Activated T-cell treated with anti-CD3 and anti-CD28 coated beads, Interleukin-2, amount 50 U/mL, for 72 hours (primary cell): ENCODE results near the gene GFM2. TPM values are rescaled to one million over a fixed set of nuclear protein-coding genes. Genes with fewer than 3 reads are reported as not detected.
"Not testable (repeated sequence)": the region's sequence is repeated elsewhere in the genome, so short reads cannot be mapped to it uniquely, and the experiment has no call there.

Source experiments
- ATAC-seq, 2 donors: fragments of 150-1000 bp; cut with Tn5 transposase; replicated peaks in 1 of 2; 2 replicates each; pipeline ENCODE4 v1.10.0; 2021; ENCODE audit warnings: moderate library complexity in 2 of 2, mild to moderate bottlenecking in 1 of 2
- DNase-seq, 2 donors: peaks; one replicate each; pipeline ENCODE4 v3.0.0; 2021 to 2022; ENCODE audit warnings: mixed read lengths in 1 of 2
- H3K27ac Mint-ChIP-seq: one replicate; pipeline ENCODE4 v1.8.0; 2022; ENCODE audit warnings: mild to moderate bottlenecking, moderate library complexity, mixed read lengths
- H3K27me3 Mint-ChIP-seq: one replicate; pipeline ENCODE4 v1.8.0; 2022; ENCODE audit warnings: low read depth, mixed read lengths
- H3K36me3 Mint-ChIP-seq, 2 donors: one replicate each; pipeline ENCODE4 v1.8.0; 2022; ENCODE audit warnings: mixed read lengths in 2 of 2, mild to moderate bottlenecking in 1 of 2; ENCODE audit not compliant: insufficient read depth in 2 of 2
- H3K4me1 Mint-ChIP-seq: one replicate; pipeline ENCODE4 v1.8.0; 2022; ENCODE audit warnings: low read depth, mixed read lengths
- H3K4me3 Mint-ChIP-seq, 2 donors: one replicate each; pipeline ENCODE4 v1.8.0; 2022; ENCODE audit warnings: mild to moderate bottlenecking in 2 of 2, mixed read lengths in 2 of 2, moderate library complexity in 2 of 2
- H3K9me3 Mint-ChIP-seq, 2 donors: one replicate each; pipeline ENCODE4 v1.8.0; 2022; ENCODE audit warnings: mixed read lengths in 2 of 2
- total RNA-seq, 2 donors: library from RNA; stranded (reverse); gene quantifications; one replicate each; pipeline ENCODE4 v1.2.3, GENCODE V29; 2022

GFM2 gene
- total RNA-seq, 2 donors from 2014 or later, result 22.7 to 23.5 TPM

GRCh38 chr5:74765929-74766328 lies 988 bp downstream of the GFM2 start:
- peaks cover 57% of the 10 kb centered on the region for H3K4me1 Mint-ChIP-seq
- H3K27me3 Mint-ChIP-seq, result no peaks in the 10 kb centered on the region
- ATAC-seq, result no peak
- peak overlapping the region; percentile 96 to 97 for H3K4me3 Mint-ChIP-seq
- no peak for DNase-seq
- H3K27ac Mint-ChIP-seq, result peak overlapping the region; percentile 98
- no peaks in the 10 kb centered on the region for H3K9me3 Mint-ChIP-seq
- H3K36me3 Mint-ChIP-seq, result peaks cover 0 to 17% of the 10 kb centered on the region in 2 donors

GRCh38 chr5:74765201-74765600 lies 1.7 kb downstream of the GFM2 start:
- DNase-seq (no peak), ATAC-seq (no peak)
- peaks cover 0 to 13% of the 10 kb centered on the region in 2 donors for H3K36me3 Mint-ChIP-seq
- no peaks in the 10 kb centered on the region for H3K27me3 Mint-ChIP-seq
- no peaks in the 10 kb centered on the region for H3K9me3 Mint-ChIP-seq
- peaks cover 64% of the 10 kb centered on the region for H3K4me1 Mint-ChIP-seq
- H3K4me3 Mint-ChIP-seq, result peak overlapping the region; percentile 96 to 97
- no peak overlapping the region for H3K27ac Mint-ChIP-seq

GRCh38 chr5:74763504-74763903 lies 3.4 kb downstream of the GFM2 start:
- no peak for ATAC-seq
- H3K4me1 Mint-ChIP-seq, result peaks cover 59% of the 10 kb centered on the region
- no peak overlapping the region for H3K4me3 Mint-ChIP-seq
- H3K27me3 Mint-ChIP-seq, result no peaks in the 10 kb centered on the region
- DNase-seq, result no peak
- no peak overlapping the region for H3K27ac Mint-ChIP-seq
- no peaks in the 10 kb centered on the region for H3K9me3 Mint-ChIP-seq
- peaks cover 0 to 8% of the 10 kb centered on the region in 2 donors for H3K36me3 Mint-ChIP-seq

- Mint-ChIP-seq H3K27me3 (no peaks in the 10 kb centered on the region), H3K9me3 (no peaks in the 10 kb centered on the region), H3K27ac (peak overlapping the region; percentile 27), H3K36me3 (peaks cover 1 to 10% of the 10 kb centered on the region in 2 donors), H3K4me1 (peaks cover 52% of the 10 kb centered on the region), H3K4me3 (peak overlapping the region in 1 of 2 donors; percentile 34)
- ATAC-seq, result peak; percentile 36 to 61
- peak; percentile 23 to 40 for DNase-seq
Measured at GRCh38 chr5:74762599-74762998, 4.3 kb downstream of the GFM2 start.

GRCh38 chr5:74761241-74761640 lies 5.7 kb downstream of the GFM2 start:
- Mint-ChIP-seq H3K27me3 (no peaks in the 10 kb centered on the region), H3K27ac (no peak overlapping the region), H3K9me3 (peaks cover 2 to 4% of the 10 kb centered on the region in 2 donors), H3K4me1 (peaks cover 52% of the 10 kb centered on the region), H3K4me3 (no peak overlapping the region), H3K36me3 (peaks cover 1 to 11% of the 10 kb centered on the region in 2 donors)
- ATAC-seq (no peak), DNase-seq (no peak)

- not testable (repeated sequence) for H3K27me3 Mint-ChIP-seq, H3K9me3 Mint-ChIP-seq, ATAC-seq, H3K27ac Mint-ChIP-seq, H3K4me3 Mint-ChIP-seq, H3K4me1 Mint-ChIP-seq, DNase-seq
- peaks cover 6 to 25% of the 10 kb centered on the region in 2 donors for H3K36me3 Mint-ChIP-seq
Measured at GRCh38 chr5:74748742-74749141, 18.2 kb downstream of the GFM2 start.

- H3K4me3 Mint-ChIP-seq, result no peak overlapping the region
- H3K36me3 Mint-ChIP-seq, result peaks cover under 1 to 14% of the 10 kb centered on the region in 2 donors
Measured at GRCh38 chr5:74738406-74738805, 28.5 kb downstream of the GFM2 start.

GRCh38 chr5:74736759-74737158 lies 30.2 kb downstream of the GFM2 start:
- H3K36me3 Mint-ChIP-seq, result peaks cover 4 to 12% of the 10 kb centered on the region in 2 donors
- H3K27ac Mint-ChIP-seq, result no peak overlapping the region
- H3K4me3 Mint-ChIP-seq, result no peak overlapping the region
- H3K4me1 Mint-ChIP-seq, result no peaks in the 10 kb centered on the region
- H3K9me3 Mint-ChIP-seq, result no peaks in the 10 kb centered on the region
- DNase-seq, result no peak
- H3K27me3 Mint-ChIP-seq, result no peaks in the 10 kb centered on the region
- no peak for ATAC-seq

More at GRCh38 chr5:74738406-74738805, 28.5 kb downstream of the GFM2 start:
- H3K27me3 Mint-ChIP-seq, result no peaks in the 10 kb centered on the region
- DNase-seq, result no peak
- H3K4me1 Mint-ChIP-seq, result no peaks in the 10 kb centered on the region
- no peak for ATAC-seq
- H3K9me3 Mint-ChIP-seq, result no peaks in the 10 kb centered on the region
- no peak overlapping the region for H3K27ac Mint-ChIP-seq

- ATAC-seq (no peak), DNase-seq (no peak)
- no peaks in the 10 kb centered on the region for H3K4me1 Mint-ChIP-seq
- H3K36me3 Mint-ChIP-seq, result peaks cover 6 to 12% of the 10 kb centered on the region in 2 donors
- no peak overlapping the region for H3K27ac Mint-ChIP-seq
- H3K27me3 Mint-ChIP-seq, result no peaks in the 10 kb centered on the region
- H3K4me3 Mint-ChIP-seq, result no peak overlapping the region
- H3K9me3 Mint-ChIP-seq, result no peaks in the 10 kb centered on the region
Measured at GRCh38 chr5:74725331-74725730, 41.6 kb downstream of the GFM2 start.

- H3K4me1 Mint-ChIP-seq, result no peaks in the 10 kb centered on the region
- DNase-seq (no peak), ATAC-seq (no peak)
- no peak overlapping the region for H3K4me3 Mint-ChIP-seq
- H3K27ac Mint-ChIP-seq, result no peak overlapping the region
- no peaks in the 10 kb centered on the region for H3K9me3 Mint-ChIP-seq
- peaks cover 6 to 14% of the 10 kb centered on the region in 2 donors for H3K36me3 Mint-ChIP-seq
- no peaks in the 10 kb centered on the region for H3K27me3 Mint-ChIP-seq
Measured at GRCh38 chr5:74722271-74722670, 44.6 kb downstream of the GFM2 start.

- no peak overlapping the region for H3K27ac Mint-ChIP-seq
Measured at GRCh38 chr5:74717596-74717995, 49.3 kb downstream of the GFM2 start.

GRCh38 chr5:74693191-74693590 lies 73.7 kb downstream of the GFM2 start:
- H3K4me1 Mint-ChIP-seq, result no peaks in the 10 kb centered on the region
- ATAC-seq (no peak), DNase-seq (no peak)
- peaks cover 0 to 7% of the 10 kb centered on the region in 2 donors for H3K36me3 Mint-ChIP-seq
- H3K27me3 Mint-ChIP-seq, result no peaks in the 10 kb centered on the region
- no peak overlapping the region for H3K27ac Mint-ChIP-seq
- H3K9me3 Mint-ChIP-seq, result no peaks in the 10 kb centered on the region
- H3K4me3 Mint-ChIP-seq, result no peak overlapping the region

More at GRCh38 chr5:74717596-74717995, 49.3 kb downstream of the GFM2 start:
- Mint-ChIP-seq H3K4me1 (no peaks in the 10 kb centered on the region), H3K36me3 (peaks cover 4 to 9% of the 10 kb centered on the region in 2 donors), H3K27me3 (no peaks in the 10 kb centered on the region), H3K9me3 (no peaks in the 10 kb centered on the region), H3K4me3 (no peak overlapping the region)
- DNase-seq (no peak), ATAC-seq (no peak)

GRCh38 chr5:74686962-74687751 lies 79.8 kb downstream of the GFM2 start:
- DNase-seq, result no peak
- no peak for ATAC-seq
- H3K36me3 Mint-ChIP-seq, result peaks cover 2 to 6% of the 10 kb centered on the region in 2 donors
- no peaks in the 10 kb centered on the region for H3K27me3 Mint-ChIP-seq
- peak overlapping the region; percentile 7 to 88 for H3K4me3 Mint-ChIP-seq
- no peak overlapping the region for H3K27ac Mint-ChIP-seq
- peaks cover 18% of the 10 kb centered on the region for H3K4me1 Mint-ChIP-seq
- no peaks in the 10 kb centered on the region for H3K9me3 Mint-ChIP-seq
